ENCODE data around the gene EXOC7. TPM values are rescaled to one million over a fixed set of nuclear protein-coding genes. Genes with fewer than 3 reads are reported as not detected.

Gene EXOC7
- polyA plus RNA-seq, 3 donors = 30.7 to 86.5 (median 42.4) TPM

GRCh38 chr17:76136276-76137000 lies 32.9 kb upstream of the EXOC7 start:
- H3K36me3 ChIP-seq (replicated peaks in 1 of 2; ENCODE audit: control insufficient read depth in 1 of 2, insufficient read depth in 2 of 2, low read length in 2 of 2) = no peaks in the 10 kb centered on the region
- H2AFZ ChIP-seq (ENCODE audit: insufficient read depth, low read depth, low read length, poor library complexity, severe bottlenecking) = no peak overlapping the region
- peaks cover 15 to 35% of the 10 kb centered on the region in 2 donors for H3K27me3 ChIP-seq (ENCODE audit: control insufficient read depth in 2 of 2, insufficient read depth in 2 of 2, low read length in 2 of 2)
- no peak overlapping the region for H3K27ac Mint-ChIP-seq
- peaks cover 14 to 17% of the 10 kb centered on the region in 2 donors for H3K4me1 ChIP-seq (ENCODE audit: control insufficient read depth in 1 of 2, insufficient read depth in 2 of 2, low read length in 2 of 2)
- WGBS (ENCODE audit: insufficient coverage) = 93% methylated on average over 10 of the region's 16 CpGs
- H3K36me3 Mint-ChIP-seq = peaks cover 0 to 4% of the 10 kb centered on the region in 2 donors
- H3K27me3 Mint-ChIP-seq (ENCODE audit: low read depth in 3 of 3) = peaks cover 15 to 43% (median 32%) of the 10 kb centered on the region in 3 donors
- H3K4me2 ChIP-seq (replicated peaks; ENCODE audit: extremely low read depth, low read length, poor library complexity, severe bottlenecking) = no peak overlapping the region
- peaks cover 15% of the 10 kb centered on the region for H3K4me1 Mint-ChIP-seq
- no peak for DNase-seq
- H4K20me1 ChIP-seq (ENCODE audit: insufficient read depth, low read length) = no peaks in the 10 kb centered on the region
- H3K4me3 ChIP-seq (replicated peaks in 1 of 3; ENCODE audit: low read depth in 2 of 3, low read length in 3 of 3) = no peak overlapping the region
- intact Hi-C loops (cut with micrococcal nuclease) = no loop called here
- no peak for TF ChIP-seq CTCF (IDR thresholded peaks at IDR 0.05)
- no peaks in the 10 kb centered on the region for H3K79me2 ChIP-seq (ENCODE audit: insufficient read depth, low read length)
- no peak overlapping the region for H3K9ac ChIP-seq (ENCODE audit: insufficient read depth, low read length, poor library complexity, severe bottlenecking)
- peaks cover 0 to 7% of the 10 kb centered on the region in 2 donors for H3K9me3 ChIP-seq (replicated peaks in 1 of 2; ENCODE audit: control insufficient read depth in 1 of 2, insufficient read depth in 1 of 2, low read length in 2 of 2)
- H3K27ac ChIP-seq (ENCODE audit: low read depth in 1 of 2, low read length in 2 of 2) = no peak overlapping the region
- H3K4me3 Mint-ChIP-seq = no peak overlapping the region
- peaks cover 0 to 8% (median 3%) of the 10 kb centered on the region in 7 donors for H3K9me3 Mint-ChIP-seq

GRCh38 chr17:76135810-76136188 lies 32.2 kb upstream of the EXOC7 start:
- Histone ChIP-seq H3K27me3 (ENCODE audit: control insufficient read depth in 2 of 2, insufficient read depth in 2 of 2, low read length in 2 of 2) (peaks cover 14 to 31% of the 10 kb centered on the region in 2 donors), H3K4me1 (ENCODE audit: control insufficient read depth in 1 of 2, insufficient read depth in 2 of 2, low read length in 2 of 2) (peaks cover 8 to 12% of the 10 kb centered on the region in 2 donors), H3K36me3 (replicated peaks in 1 of 2; ENCODE audit: control insufficient read depth in 1 of 2, insufficient read depth in 2 of 2, low read length in 2 of 2) (no peaks in the 10 kb centered on the region), H3K4me3 (replicated peaks in 1 of 3; ENCODE audit: low read depth in 2 of 3, low read length in 3 of 3) (no peak overlapping the region), H3K9ac (ENCODE audit: insufficient read depth, low read length, poor library complexity, severe bottlenecking) (no peak overlapping the region), H3K9me3 (replicated peaks in 1 of 2; ENCODE audit: control insufficient read depth in 1 of 2, insufficient read depth in 1 of 2, low read length in 2 of 2) (peaks cover 0 to 7% of the 10 kb centered on the region in 2 donors), H2AFZ (ENCODE audit: insufficient read depth, low read depth, low read length, poor library complexity, severe bottlenecking) (no peak overlapping the region), H4K20me1 (ENCODE audit: insufficient read depth, low read length) (no peaks in the 10 kb centered on the region), H3K27ac (ENCODE audit: low read depth in 1 of 2, low read length in 2 of 2) (no peak overlapping the region), H3K4me2 (replicated peaks; ENCODE audit: extremely low read depth, low read length, poor library complexity, severe bottlenecking) (no peak overlapping the region), H3K79me2 (ENCODE audit: insufficient read depth, low read length) (no peaks in the 10 kb centered on the region)
- H3K4me3 Mint-ChIP-seq = no peak overlapping the region
- H3K27me3 Mint-ChIP-seq (ENCODE audit: low read depth in 3 of 3) = peaks cover 14 to 42% (median 28%) of the 10 kb centered on the region in 3 donors
- TF ChIP-seq CTCF (IDR thresholded peaks at IDR 0.05) = no peak
- H3K4me1 Mint-ChIP-seq = peaks cover 15% of the 10 kb centered on the region
- DNase-seq = no peak
- H3K27ac Mint-ChIP-seq = no peak overlapping the region
- peaks cover 0 to 8% (median 3%) of the 10 kb centered on the region in 7 donors for H3K9me3 Mint-ChIP-seq
- intact Hi-C loops (cut with micrococcal nuclease) = no loop called here
- H3K36me3 Mint-ChIP-seq = peaks cover 0 to 4% of the 10 kb centered on the region in 2 donors
- 96% methylated on average over 6 of the region's 8 CpGs for WGBS (ENCODE audit: insufficient coverage)
